Activated CD4-positive, alpha-beta T cell treated with anti-CD3 and anti-CD28 coated beads, Interleukin-2, amount 10 ng/mL, durations not matched to agents 24 days and 14 days (primary cell): ENCODE results near the gene HLA-B. TPM values are rescaled to one million over a fixed set of nuclear protein-coding genes. Genes with fewer than 3 reads are reported as not detected.

ENCODE experiments used
- total RNA-seq: library from RNA; stranded (reverse); gene quantifications from 2 replicates; pipeline ENCODE4 v1.2.3, GENCODE V29; 2022

The HLA-B gene
- total RNA-seq, 1 donor from 2014 or later = 3,483 TPM

Other genes with a start within 250 kb of the HLA-B start
- gene C6orf15, start 244.6 kb downstream of the HLA-B start, total RNA-seq = not detected in 2 replicates
- gene PSORS1C1, start 242.4 kb downstream of the HLA-B start, total RNA-seq = not detected in 2 replicates
- not detected in 2 replicates for gene CDSN, start 236.7 kb downstream of the HLA-B start, total RNA-seq
- gene PSORS1C2, start 218.1 kb downstream of the HLA-B start, total RNA-seq = not detected in 2 replicates
- 51.5 and 52.7 TPM in 2 replicates for gene CCHCR1, start 199.4 kb downstream of the HLA-B start, total RNA-seq
- gene TCF19, start 198.6 kb downstream of the HLA-B start, total RNA-seq = 79.5 and 82.6 TPM in 2 replicates
- gene POU5F1, start 186.5 kb downstream of the HLA-B start, total RNA-seq = not detected in 2 replicates
- gene HLA-C, start 85.1 kb downstream of the HLA-B start, total RNA-seq = 857 and 893 TPM in 2 replicates
- gene MICA, start 46.4 kb upstream of the HLA-B start, total RNA-seq = 6.5 and 7.3 TPM in 2 replicates
- 32.8 and 35.5 TPM in 2 replicates for gene MICB, start 141.0 kb upstream of the HLA-B start, total RNA-seq
- gene MCCD1, start 171.8 kb upstream of the HLA-B start, total RNA-seq = not detected in 2 replicates
- 696 and 720 TPM in 2 replicates for gene DDX39B, start 184.8 kb upstream of the HLA-B start, total RNA-seq
- gene ATP6V1G2, start 189.4 kb upstream of the HLA-B start, total RNA-seq = 0.89 and 0.92 TPM in 2 replicates
- 14.8 and 16.2 TPM in 2 replicates for gene NFKBIL1, start 190.4 kb upstream of the HLA-B start, total RNA-seq
- gene LTA, start 215.1 kb upstream of the HLA-B start, total RNA-seq = 622 and 631 TPM in 2 replicates
- gene TNF, start 218.4 kb upstream of the HLA-B start, total RNA-seq = 294 and 303 TPM in 2 replicates
- gene LTB, start 225.2 kb upstream of the HLA-B start, total RNA-seq = 134 and 136 TPM in 2 replicates
- 42.6 and 46.4 TPM in 2 replicates for gene LST1, start 229.1 kb upstream of the HLA-B start, total RNA-seq
- gene NCR3, start 235.8 kb upstream of the HLA-B start, total RNA-seq = 12.2 and 14.5 TPM in 2 replicates